HTR-8/SVneo (cell line): ENCODE results near the gene TNFRSF19.

ENCODE experiments used
- DNase-seq: peaks from one replicate; pipeline ENCODE4 v3.0.0; 2011; ENCODE audit warnings: low spot score, mixed read lengths; ENCODE audit not compliant: insufficient read length
- FAIRE-seq: peaks from 2 replicates; lab custom pipeline; 2011; peaks lifted over from hg19 to GRCh38; lab: Jason Lieb, UNC

TNFRSF19 gene

GRCh38 chr13:23703246-23703860 is 133.1 kb downstream of the TNFRSF19 start:
- no peak for DNase-seq

GRCh38 chr13:23705583-23705982 is 135.4 kb downstream of the TNFRSF19 start:
- no peak for FAIRE-seq
- no peak for DNase-seq

More at GRCh38 chr13:23703246-23703860, 133.1 kb downstream of the TNFRSF19 start:
- FAIRE-seq, result no peak

- FAIRE-seq, result no peak
- no peak for DNase-seq
Observed at GRCh38 chr13:23707674-23708073, 137.5 kb downstream of the TNFRSF19 start.

- FAIRE-seq (no peak), DNase-seq (no peak)
Observed at GRCh38 chr13:23709536-23709935, 139.3 kb downstream of the TNFRSF19 start.

GRCh38 chr13:23710366-23710765 is 140.2 kb downstream of the TNFRSF19 start:
- FAIRE-seq, result no peak
- no peak for DNase-seq

- DNase-seq (no peak), FAIRE-seq (no peak)
Observed at GRCh38 chr13:23711355-23711754, 141.1 kb downstream of the TNFRSF19 start.

- DNase-seq, result no peak
- no peak for FAIRE-seq
Observed at GRCh38 chr13:23714672-23715071, 144.5 kb downstream of the TNFRSF19 start.

GRCh38 chr13:23715092-23715761 is 145.0 kb downstream of the TNFRSF19 start:
- no peak for DNase-seq
- no peak for FAIRE-seq

GRCh38 chr13:23715762-23716235 is 145.6 kb downstream of the TNFRSF19 start:
- FAIRE-seq, result no peak
- DNase-seq, result peak; percentile 15

- FAIRE-seq, result no peak
- no peak for DNase-seq
Observed at GRCh38 chr13:23716401-23716800, 146.2 kb downstream of the TNFRSF19 start.

- FAIRE-seq, result no peak
- DNase-seq, result no peak
Observed at GRCh38 chr13:23718996-23719395, 148.8 kb downstream of the TNFRSF19 start.

- DNase-seq, result no peak
- no peak for FAIRE-seq
Observed at GRCh38 chr13:23722726-23723453, 152.7 kb downstream of the TNFRSF19 start.

- DNase-seq, result no peak
- no peak for FAIRE-seq
Observed at GRCh38 chr13:23723471-23723870, 153.3 kb downstream of the TNFRSF19 start.

- DNase-seq (no peak), FAIRE-seq (no peak)
Observed at GRCh38 chr13:23724196-23724970, 154.2 kb downstream of the TNFRSF19 start.
